ENCODE measurements around the gene PCSK6. TPM values are rescaled to one million over a fixed set of nuclear protein-coding genes. Genes with fewer than 3 reads are reported as not detected.

The PCSK6 gene
- polyA plus RNA-seq, 1 donor from 2014 or later = 1.1 TPM

DNA sequence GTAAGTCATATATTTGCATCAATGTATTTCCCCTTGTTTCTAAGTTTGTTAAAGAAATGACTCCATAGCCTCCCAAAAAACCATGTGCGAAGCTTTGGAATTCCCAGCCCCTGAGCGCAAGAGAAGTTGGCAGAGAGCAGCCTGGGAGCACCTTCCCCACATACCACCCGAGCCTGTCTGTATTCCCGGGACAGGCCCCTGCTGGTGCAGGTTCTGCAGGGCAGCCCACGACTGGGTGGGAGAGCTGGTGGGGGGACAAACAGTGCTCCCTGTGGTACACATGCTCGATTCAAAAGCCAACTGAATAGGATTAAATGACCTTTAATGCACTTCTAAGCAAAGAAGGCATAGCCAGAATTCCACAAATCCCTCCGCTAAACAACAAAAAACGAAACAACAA lies 119.8 kb downstream of the PCSK6 start:
- Histone ChIP-seq H3K27me3 (ENCODE audit: insufficient read depth, low read depth, low read length) (no peaks in the 10 kb centered on the region), H3F3A (ENCODE audit: insufficient read depth, low read length, poor library complexity, severe bottlenecking) (no peaks in the 10 kb centered on the region), H3K36me3 (ENCODE audit: insufficient read depth, low read length) (no peaks in the 10 kb centered on the region), H3K4me3 (ENCODE audit: low read length) (no peak overlapping the region), H3K9me2 (ENCODE audit: insufficient read depth, low read length) (no peaks in the 10 kb centered on the region), H4K20me1 (ENCODE audit: insufficient read depth) (no peaks in the 10 kb centered on the region), H2AFZ (ENCODE audit: low read depth, low read length) (no peak overlapping the region), H3K79me2 (replicated peaks; ENCODE audit: insufficient read depth, low read length) (no peaks in the 10 kb centered on the region), H3K9me3 (ENCODE audit: low read length) (no peaks in the 10 kb centered on the region), H3K4me2 (ENCODE audit: low read length) (no peak overlapping the region), H3K9ac (ENCODE audit: low read length) (no peak overlapping the region), H3K27ac (ENCODE audit: low read length) (no peak overlapping the region)
- TF ChIP-seq CTCF (IDR thresholded peaks at IDR 0.05; ENCODE audit: poor library complexity, severe bottlenecking) (no peak), SMC3 (conservative IDR thresholded peaks at IDR 0.05; ENCODE audit: poor library complexity) (no peak), EP300 (conservative IDR thresholded peaks at IDR 0.05; ENCODE audit: poor library complexity, severe bottlenecking) (no peak), POLR2AphosphoS5 (IDR thresholded peaks at IDR 0.05) (no peak), RAD21 (conservative IDR thresholded peaks at IDR 0.05) (no peak), EZH2 (IDR thresholded peaks at IDR 0.05; ENCODE audit: borderline replicate concordance, insufficient read depth, low read length, poor library complexity, severe bottlenecking) (no peak), MXI1 (conservative IDR thresholded peaks at IDR 0.05; ENCODE audit: poor library complexity, severe bottlenecking) (no peak), TAF1 (IDR thresholded peaks at IDR 0.05; ENCODE audit: low read depth) (no peak)
- TF ChIP-seq, protein P1, sequence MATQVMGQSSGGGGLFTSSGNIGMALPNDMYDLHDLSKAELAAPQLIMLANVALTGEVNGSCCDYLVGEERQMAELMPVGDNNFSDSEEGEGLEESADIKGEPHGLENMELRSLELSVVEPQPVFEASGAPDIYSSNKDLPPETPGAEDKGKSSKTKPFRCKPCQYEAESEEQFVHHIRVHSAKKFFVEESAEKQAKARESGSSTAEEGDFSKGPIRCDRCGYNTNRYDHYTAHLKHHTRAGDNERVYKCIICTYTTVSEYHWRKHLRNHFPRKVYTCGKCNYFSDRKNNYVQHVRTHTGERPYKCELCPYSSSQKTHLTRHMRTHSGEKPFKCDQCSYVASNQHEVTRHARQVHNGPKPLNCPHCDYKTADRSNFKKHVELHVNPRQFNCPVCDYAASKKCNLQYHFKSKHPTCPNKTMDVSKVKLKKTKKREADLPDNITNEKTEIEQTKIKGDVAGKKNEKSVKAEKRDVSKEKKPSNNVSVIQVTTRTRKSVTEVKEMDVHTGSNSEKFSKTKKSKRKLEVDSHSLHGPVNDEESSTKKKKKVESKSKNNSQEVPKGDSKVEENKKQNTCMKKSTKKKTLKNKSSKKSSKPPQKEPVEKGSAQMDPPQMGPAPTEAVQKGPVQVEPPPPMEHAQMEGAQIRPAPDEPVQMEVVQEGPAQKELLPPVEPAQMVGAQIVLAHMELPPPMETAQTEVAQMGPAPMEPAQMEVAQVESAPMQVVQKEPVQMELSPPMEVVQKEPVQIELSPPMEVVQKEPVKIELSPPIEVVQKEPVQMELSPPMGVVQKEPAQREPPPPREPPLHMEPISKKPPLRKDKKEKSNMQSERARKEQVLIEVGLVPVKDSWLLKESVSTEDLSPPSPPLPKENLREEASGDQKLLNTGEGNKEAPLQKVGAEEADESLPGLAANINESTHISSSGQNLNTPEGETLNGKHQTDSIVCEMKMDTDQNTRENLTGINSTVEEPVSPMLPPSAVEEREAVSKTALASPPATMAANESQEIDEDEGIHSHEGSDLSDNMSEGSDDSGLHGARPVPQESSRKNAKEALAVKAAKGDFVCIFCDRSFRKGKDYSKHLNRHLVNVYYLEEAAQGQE (IDR thresholded peaks at IDR 0.05; ENCODE audit: borderline replicate concordance) = no peak

DNA sequence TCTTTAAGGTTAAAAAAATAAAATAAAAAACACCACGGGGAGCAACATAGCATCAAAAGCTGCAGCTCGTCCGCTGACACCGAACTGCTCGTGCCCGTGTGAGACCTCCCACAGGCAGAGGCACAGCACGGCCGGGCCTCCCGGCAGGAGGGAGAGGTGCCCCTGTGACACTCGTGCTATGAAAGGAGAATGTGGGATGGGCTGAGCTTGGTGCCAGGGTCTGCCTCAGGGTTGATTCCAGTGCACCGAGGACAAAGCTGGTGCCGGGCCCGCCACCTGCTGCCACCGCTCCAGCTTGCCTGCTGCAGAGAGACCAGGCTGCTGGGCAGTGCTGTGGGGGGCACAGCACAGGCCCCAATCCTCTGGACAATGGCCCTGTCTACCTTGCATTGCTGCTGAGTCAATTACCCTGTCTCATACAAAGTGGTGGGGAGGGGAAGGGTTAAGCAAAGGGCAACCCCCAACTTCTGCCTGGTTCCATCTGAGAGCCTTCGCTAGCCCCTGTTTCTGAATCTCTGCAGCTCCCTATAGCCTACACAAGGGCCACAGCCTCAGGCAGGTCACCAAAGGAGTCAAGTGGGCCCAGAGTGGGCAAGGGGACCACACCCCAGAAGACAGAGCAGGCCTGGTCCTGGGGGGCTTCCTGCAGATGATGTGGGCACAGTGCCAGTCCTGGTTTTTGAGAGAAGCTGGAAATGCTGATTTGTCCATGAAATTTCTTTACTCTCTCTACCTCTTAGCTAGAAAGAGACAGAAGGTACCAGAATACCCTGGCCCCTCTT lies 120.5 kb downstream of the PCSK6 start:
- no peaks in the 10 kb centered on the region for H3K9me2 ChIP-seq (ENCODE audit: insufficient read depth, low read length)
- H4K20me1 ChIP-seq (ENCODE audit: insufficient read depth) = no peaks in the 10 kb centered on the region
- no peaks in the 10 kb centered on the region for H3K9me3 ChIP-seq (ENCODE audit: low read length)
- TF ChIP-seq, protein P1 (IDR thresholded peaks at IDR 0.05; ENCODE audit: borderline replicate concordance) = no peak
- TF ChIP-seq POLR2AphosphoS5 (IDR thresholded peaks at IDR 0.05) (no peak), CTCF (IDR thresholded peaks at IDR 0.05; ENCODE audit: poor library complexity, severe bottlenecking) (no peak), RAD21 (conservative IDR thresholded peaks at IDR 0.05) (no peak), TAF1 (IDR thresholded peaks at IDR 0.05; ENCODE audit: low read depth) (no peak), EZH2 (IDR thresholded peaks at IDR 0.05; ENCODE audit: borderline replicate concordance, insufficient read depth, low read length, poor library complexity, severe bottlenecking) (no peak), MXI1 (conservative IDR thresholded peaks at IDR 0.05; ENCODE audit: poor library complexity, severe bottlenecking) (no peak), SMC3 (conservative IDR thresholded peaks at IDR 0.05; ENCODE audit: poor library complexity) (no peak)
- no peaks in the 10 kb centered on the region for H3K27me3 ChIP-seq (ENCODE audit: insufficient read depth, low read depth, low read length)
- H3K79me2 ChIP-seq (replicated peaks; ENCODE audit: insufficient read depth, low read length) = no peaks in the 10 kb centered on the region
- H3K4me2 ChIP-seq (ENCODE audit: low read length) = no peak overlapping the region
- no peak overlapping the region for H3K27ac ChIP-seq (ENCODE audit: low read length)
- no peaks in the 10 kb centered on the region for H3F3A ChIP-seq (ENCODE audit: insufficient read depth, low read length, poor library complexity, severe bottlenecking)
- H2AFZ ChIP-seq (ENCODE audit: low read depth, low read length) = no peak overlapping the region
- no peak overlapping the region for H3K9ac ChIP-seq (ENCODE audit: low read length)
- H3K4me3 ChIP-seq (ENCODE audit: low read length) = no peak overlapping the region
- no peaks in the 10 kb centered on the region for H3K36me3 ChIP-seq (ENCODE audit: insufficient read depth, low read length)

Data from neural cell (in vitro differentiated cells).